AG20443 (cell line): ENCODE measurements around the gene GATA1.
"Not testable (repeated sequence)": the region's sequence is repeated elsewhere in the genome, so short reads cannot be mapped to it uniquely, and the experiment has no call there.

Experiments used
- DNase-seq: peaks from one replicate; pipeline ENCODE4 v3.0.0; 2012; ENCODE audit warnings: low spot score, mixed read lengths

Gene GATA1

DNA sequence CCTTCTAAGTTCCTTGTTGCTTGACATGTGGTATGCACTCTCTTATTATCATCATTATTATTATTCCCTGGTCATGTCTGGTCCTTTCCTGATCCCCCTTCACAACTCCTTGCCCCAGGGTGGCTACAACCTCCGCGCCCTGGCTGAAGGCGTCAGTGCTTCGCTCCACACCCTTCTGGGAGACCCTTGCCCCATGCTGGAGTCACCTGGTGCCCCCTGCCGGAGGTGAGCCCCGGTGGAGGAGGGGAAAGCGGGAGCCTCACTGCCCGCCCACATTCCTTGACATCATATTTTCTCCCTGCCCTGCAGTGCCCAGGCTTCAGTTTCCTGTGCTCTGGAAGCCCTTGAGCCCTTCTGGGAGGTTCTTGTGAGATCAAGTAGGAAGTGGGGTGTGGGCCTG is 28.9 kb downstream of the GATA1 start:
- DNase-seq: no peak

- no peak for DNase-seq
These were observed 29.8 kb downstream of the GATA1 start for GRCh38 chrX:48816014-48816810.

- no peak for DNase-seq
These were observed 31.7 kb downstream of the GATA1 start for GRCh38 chrX:48818098-48818497.

GRCh38 chrX:48818866-48819265 is 32.5 kb downstream of the GATA1 start:
- no peak for DNase-seq

GRCh38 chrX:48819394-48819793 is 33.0 kb downstream of the GATA1 start:
- not testable (repeated sequence) for DNase-seq

- DNase-seq: no peak
These were observed 36.7 kb downstream of the GATA1 start for GRCh38 chrX:48823053-48823452.

DNA sequence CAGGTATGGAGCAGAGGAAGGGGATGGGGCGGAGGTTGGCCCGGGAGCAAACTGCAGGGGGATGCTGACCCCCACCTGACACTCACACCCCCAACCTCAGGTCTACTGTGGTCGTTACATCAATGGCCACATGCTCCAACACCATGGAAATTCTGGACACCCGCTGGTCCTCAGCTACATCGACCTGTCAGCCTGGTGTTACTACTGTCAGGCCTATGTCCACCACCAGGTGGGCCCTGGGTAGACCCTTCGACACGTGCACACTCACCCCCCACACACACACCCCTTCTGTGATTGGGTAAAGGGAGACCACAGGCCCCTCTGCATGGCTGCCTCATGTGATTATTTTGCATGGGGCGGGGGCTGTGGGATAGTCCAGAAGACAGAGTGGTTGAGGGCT is 37.7 kb downstream of the GATA1 start:
- no peak for DNase-seq

DNA sequence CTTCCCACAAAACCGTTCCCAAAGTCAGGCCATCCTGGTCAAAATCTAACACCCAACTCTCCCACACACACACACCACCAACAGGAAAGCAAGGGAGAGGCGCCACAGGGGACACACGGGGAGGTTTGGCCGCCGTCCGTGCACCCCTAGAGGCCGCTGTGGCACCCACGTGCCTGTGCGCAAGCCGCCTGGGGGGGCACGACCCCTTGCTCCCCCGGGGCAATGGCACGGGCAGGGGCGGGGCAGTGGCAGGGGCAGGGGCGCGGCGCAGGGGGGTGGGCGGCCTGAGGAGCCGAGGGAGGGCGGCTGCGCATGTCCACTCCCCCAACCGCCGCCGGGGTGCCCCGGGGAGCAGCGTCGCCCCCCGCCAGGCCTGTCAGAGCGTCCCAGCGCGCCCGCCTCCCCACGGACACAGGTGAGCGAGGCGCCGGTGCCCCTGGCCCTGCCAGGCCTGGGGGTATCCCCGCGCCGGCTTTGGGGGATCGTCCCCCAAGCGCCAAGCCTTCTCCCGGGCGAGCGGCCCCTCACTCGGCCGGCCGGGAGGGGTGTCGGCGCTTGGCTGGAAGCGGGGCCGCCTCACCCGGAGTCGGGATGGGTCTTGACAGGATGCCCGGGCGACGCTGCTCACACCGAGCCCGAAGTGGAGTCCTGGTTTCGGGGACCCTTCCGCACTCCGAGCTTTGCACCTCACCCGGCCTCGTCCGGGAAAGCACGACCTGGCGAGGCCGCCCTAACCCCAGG is 39.9 kb downstream of the GATA1 start, which contains the start of gene ERAS:
ERAS (plus strand) TSS at position 379 of the 741 bp plus-strand sequence. CDS start 2,611 bp downstream, outside the sequence.
- DNase-seq: no peak

GRCh38 chrX:48826876-48827653 is 40.7 kb downstream of the GATA1 start:
- DNase-seq: no peak

DNA sequence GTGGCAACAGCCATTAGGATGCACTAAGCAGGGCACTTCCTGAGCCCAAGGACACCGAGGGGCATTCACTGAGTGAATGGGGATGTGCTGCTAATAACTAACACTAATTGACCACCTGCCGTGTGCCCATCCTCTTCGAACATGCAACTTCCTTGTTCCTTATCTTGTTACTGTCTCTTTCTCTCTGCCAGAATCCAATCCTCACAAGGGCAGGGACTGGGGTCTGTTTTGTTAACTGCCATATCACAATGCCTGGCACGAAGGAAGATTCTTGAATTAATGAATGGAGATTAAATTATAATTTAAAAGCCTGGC is 41.2 kb downstream of the GATA1 start:
- no peak for DNase-seq

- DNase-seq: no peak
These were observed 42.8 kb downstream of the GATA1 start for GRCh38 chrX:48829016-48829735.

DNA sequence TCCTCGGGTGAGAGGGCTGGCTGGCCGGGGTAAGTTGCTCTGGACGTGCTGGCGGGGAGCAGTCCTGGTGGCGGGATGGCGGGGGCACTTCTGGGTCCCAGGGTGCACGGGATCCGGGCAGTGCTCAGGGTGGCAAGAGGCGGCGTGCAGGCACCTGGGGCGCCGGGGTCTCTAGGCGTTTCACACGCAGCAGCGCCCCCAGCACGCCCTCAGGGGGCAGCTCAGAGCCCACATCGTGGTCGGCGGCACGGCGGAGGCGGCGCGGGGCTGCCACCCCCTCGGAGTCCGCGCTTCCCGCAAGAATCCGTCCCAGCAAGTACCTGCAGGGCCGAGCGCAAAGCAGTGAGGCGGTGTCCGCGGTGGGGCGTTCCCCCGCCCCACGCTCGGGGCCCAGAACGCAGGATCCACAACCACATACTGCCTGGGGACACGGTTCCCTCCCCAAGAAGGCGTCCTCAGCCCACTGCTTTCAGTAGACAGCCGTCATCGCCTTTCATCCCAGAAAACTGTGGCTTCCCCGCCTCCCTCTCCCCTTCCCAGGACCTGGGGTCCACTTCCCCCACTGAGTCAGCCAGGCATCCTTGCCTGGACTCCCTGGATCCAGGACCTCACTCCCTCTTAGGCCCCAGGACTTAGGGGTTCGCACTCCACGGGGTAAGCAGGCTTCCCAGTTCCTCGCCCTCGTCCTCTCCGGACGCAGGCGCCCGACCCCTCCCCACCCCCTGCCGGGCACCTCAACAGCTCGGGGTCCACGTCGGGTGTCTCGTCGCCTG is 44.9 kb downstream of the GATA1 start:
- DNase-seq: no peak

GRCh38 chrX:48831909-48832291 is 45.5 kb downstream of the GATA1 start:
- no peak for DNase-seq

- DNase-seq: no peak
These were observed 47.2 kb downstream of the GATA1 start for GRCh38 chrX:48833542-48834138.

- DNase-seq: no peak
These were observed 48.0 kb downstream of the GATA1 start for GRCh38 chrX:48834383-48834709.

DNA sequence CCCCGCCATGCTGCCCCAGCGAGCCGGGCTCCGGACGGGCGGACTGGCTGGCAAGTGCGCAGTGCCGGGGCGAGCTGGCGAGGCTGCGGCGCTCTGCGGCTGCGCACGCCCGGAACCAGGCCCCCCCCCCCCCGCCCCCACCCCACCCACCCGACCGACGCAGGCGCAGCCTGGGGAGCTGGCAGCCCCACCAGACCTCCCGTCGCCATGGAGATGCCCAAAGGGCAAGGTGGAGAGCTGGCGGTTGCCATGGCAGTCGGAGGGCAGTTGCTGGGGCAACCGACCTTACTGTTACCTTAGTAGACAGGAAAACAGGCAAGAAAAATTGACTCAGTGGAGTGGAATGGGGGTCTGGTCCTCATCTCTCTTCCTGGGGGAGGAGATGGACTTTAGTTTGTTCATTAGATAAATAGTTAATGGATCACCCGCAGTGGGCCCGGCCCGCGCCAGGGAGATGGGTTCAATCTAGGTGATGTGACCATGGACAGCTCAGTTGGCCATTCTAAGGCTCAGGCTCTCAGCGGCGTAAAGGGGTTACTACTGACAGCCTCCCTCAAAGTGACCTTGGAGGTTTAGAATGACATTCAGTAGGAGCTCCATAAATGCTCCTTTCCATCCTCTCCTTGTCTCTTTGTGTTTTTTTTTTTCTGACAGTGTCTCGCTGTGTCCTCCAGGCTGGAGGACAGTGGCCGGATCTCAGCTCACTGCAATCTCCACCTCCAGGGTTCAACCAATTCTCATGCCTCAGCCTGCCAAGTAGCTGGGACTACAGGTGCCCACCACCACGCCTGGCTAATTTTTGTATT is 49.3 kb downstream of the GATA1 start, which contains the start of gene PCSK1N:
PCSK1N (minus strand) TSS at position 87 of the 806 bp plus-strand sequence; CDS start at position 9, 78 bp downstream.
- DNase-seq: peak; percentile 28

DNA sequence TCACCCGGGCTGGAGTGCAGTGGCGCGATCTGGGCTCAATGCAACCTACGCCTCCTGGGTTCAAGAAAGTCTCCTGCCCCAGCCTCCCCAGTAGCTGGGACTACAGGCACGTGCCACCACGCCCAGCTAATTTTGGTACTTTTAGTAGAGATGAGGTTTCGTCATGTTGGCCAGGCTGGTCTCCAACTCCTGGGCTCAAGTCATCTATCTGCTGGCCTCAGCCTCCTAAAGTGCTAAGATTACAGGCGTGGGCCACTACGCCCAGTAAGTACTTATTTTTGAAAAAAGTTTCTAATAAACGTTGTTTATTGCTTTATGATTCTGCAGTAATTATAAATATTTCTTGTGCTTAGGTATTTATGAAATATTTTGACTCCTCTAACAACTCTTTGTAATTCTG is 53.3 kb downstream of the GATA1 start:
- DNase-seq: no peak
